GM18498 (cell line): ENCODE measurements around the gene PRKD2.
A peak's percentile ranks its signal among the peaks of the same experiment; 100 is the strongest.

ENCODE experiments used
- ATAC-seq: cut with Tn5 transposase; IDR thresholded peaks from one replicate; pipeline ENCODE4 v1.9.1; 2021; ENCODE audit warnings: mild to moderate bottlenecking, moderate library complexity; ENCODE audit not compliant: unreplicated experiment

PRKD2 gene

GRCh38 chr19:46725036-46725820, 8.3 kb upstream of the PRKD2 start:
- no peak for ATAC-seq

- no peak for ATAC-seq
Observed at GRCh38 chr19:46724468-46724867, 7.6 kb upstream of the PRKD2 start.

GRCh38 chr19:46723471-46723870, 6.6 kb upstream of the PRKD2 start:
- ATAC-seq: no peak

GRCh38 chr19:46723023-46723461, 6.1 kb upstream of the PRKD2 start:
- ATAC-seq: no peak

DNA sequence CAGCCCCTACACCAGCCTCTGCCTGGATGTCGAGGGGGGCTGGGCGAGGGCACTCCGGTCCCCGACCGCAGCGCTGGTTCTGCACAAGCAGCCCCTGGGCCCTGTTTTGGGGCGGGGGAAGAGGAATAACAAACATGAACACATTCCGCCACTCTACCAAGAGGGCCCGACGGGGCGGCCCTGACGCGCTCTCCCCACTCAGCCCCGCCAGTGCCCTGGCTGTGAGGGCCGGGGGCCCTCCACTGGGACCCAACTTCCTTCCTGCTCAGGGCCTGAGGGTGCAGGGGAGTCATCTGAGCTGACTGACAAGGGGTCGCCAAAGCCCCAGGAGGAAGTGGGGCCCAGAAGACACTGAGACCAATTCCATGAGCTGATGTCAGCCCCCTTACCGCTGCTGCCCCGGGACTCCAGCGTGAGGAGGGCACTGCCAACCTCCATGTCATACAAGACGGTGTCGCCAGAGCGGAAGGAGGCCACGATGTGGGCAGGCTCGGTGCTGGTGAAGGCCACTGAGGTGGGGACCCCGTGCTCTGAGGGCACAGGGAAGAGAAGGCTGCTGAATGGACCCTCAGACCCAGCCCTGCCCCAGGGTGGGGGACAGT, 5.6 kb upstream of the PRKD2 start:
- no peak for ATAC-seq

GRCh38 chr19:46722004-46722380, 5.1 kb upstream of the PRKD2 start:
- no peak for ATAC-seq

GRCh38 chr19:46721269-46722003, 4.5 kb upstream of the PRKD2 start:
- ATAC-seq: no peak

DNA sequence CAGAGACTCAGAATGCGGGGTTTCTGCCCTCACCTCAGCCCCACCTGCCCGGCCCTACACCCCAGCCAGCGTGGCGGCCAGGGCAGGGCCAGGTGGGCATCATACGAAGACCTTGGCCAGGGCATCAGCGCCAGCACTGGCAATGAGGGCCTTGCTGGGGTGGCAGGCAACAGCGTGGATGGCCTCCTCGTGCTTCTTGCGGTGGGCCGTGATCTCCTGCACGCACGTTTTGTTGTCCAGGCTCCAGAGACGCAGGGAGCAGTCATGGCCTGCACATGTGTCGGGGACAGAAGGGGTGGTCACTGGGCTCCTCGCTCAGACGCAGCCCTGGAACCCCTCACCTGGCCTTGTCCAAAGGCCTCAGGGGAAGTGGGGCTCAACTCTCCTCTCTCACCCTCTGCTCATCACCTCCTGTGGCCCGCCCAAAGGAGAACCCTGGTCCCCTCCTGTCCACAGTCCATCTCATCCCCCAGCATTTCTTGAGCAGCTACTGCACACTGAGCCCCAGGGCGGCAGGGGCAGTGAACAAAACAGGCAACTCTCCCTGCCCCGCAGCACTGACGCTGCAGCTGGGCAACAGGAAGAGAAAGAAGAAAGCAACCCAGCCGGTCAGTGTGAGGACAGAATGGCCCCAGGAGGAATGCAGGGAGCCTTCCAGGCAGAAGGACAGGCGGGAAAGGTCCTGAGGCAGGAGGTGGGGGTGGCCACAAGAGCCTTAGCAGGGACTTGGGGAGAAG, 3.8 kb upstream of the PRKD2 start:
- no peak for ATAC-seq

- no peak for ATAC-seq
Observed at GRCh38 chr19:46719629-46720502, 3.0 kb upstream of the PRKD2 start.

GRCh38 chr19:46718934-46719622, 2.2 kb upstream of the PRKD2 start:
- peak; percentile 38 for ATAC-seq

DNA sequence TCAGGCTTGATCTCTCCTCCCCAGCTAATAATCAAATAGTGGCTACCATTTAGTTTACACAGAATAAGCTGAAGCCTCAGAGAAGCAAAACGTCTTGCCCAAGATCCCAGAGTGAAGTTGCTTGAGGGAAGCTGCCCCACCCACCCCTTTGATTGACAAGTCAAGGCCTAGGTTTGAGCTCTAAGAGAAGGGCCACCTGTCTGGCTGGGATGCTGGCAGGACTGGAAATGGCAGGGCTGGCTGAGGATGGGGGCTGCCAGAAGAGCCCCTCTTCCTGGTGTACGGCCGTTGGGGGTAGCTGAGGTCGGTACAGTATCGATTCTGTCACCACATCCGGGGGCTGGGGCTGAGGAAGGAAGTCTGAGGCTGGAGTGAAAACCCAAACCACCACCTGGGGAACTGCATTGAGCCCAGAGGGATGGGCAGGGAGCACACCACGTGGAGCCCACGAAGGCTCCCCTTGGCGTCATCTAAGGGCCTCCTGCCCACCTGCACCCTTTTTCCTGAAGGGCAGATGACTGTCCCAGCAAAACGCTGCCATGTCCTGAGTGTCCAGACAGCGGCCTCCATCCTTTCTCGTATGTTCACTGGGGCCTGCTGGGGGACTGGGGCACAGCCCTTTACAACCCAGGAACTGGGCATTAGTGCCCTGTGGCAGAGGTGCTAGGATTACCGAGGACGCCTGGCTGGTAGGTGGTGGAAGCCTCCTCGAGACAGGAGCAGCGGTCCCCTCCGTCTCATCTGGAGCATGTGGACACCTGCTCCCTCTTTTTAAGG, 1.4 kb upstream of the PRKD2 start:
- no peak for ATAC-seq

- ATAC-seq: no peak
Observed at GRCh38 chr19:46717716-46718143, 816 bp upstream of the PRKD2 start.

DNA sequence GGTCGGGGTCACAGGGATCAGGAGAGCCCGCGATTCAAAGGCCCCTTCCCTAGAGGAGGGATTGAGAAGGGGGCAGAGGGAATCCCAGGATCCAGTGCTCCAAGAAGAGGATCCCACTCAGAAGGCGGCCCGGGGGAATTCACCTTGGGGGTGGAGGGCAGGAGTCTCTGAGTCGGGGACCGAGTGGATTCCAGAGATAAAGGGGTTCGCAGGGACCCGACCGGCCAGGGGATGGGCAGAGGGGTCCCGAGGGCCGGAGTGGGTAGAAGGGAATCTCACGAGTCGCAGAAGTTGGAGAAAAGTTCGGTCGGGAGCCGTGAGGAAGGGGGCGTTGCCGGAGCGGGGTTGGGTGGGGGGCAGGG, 261 bp downstream of the PRKD2 start:
- no peak for ATAC-seq

GRCh38 chr19:46715975-46716671, 791 bp downstream of the PRKD2 start:
- ATAC-seq: no peak

DNA sequence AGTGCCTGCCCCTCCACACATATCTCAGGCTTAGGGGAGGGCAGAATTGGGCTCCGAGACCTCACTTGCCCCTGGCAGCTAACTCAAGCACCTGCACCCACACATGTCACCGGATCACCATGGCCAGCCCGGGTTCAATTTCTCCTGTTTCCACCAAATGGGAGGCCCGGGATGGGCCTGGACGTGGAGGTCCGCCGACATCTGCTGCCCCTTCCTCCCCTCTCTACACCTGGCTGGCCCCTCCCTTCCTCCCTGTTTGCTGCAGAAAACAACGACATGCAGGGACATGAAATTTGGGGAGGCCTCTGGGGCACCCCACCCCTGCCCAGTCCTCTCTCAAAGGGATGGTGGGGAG, 1.3 kb downstream of the PRKD2 start:
- no peak for ATAC-seq

DNA sequence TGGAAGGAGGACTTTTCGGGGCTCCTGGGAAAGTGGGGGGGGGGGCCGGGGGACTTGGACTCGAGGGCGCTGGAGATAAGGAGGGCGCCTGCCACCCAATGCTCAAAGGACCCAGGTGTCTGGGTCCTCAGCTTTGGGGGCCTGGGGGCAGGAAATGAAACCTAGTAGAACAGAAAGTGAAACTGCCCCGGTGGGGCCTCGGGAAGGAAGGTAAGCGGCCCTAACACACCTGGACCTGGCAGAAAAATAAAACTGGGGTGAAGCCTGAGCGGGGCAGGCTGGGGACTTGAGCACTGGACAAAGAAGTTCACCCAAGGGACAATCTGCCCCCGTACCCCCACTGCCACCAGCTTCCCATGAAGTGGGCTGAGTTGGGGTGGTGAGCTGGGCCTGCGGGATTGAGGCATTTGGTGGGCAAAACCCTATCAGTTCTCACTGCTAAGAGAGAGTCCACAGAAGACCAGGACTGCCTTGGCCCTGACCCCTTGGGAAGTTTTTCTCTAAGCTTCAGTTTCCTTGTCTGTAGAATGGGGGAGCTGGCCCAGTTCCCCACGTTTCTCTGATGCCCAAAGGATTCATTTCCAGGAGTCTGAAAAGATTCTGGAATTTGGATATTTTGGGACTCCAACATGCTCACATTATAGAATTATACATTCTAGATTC, 2.3 kb downstream of the PRKD2 start:
- ATAC-seq: no peak

DNA sequence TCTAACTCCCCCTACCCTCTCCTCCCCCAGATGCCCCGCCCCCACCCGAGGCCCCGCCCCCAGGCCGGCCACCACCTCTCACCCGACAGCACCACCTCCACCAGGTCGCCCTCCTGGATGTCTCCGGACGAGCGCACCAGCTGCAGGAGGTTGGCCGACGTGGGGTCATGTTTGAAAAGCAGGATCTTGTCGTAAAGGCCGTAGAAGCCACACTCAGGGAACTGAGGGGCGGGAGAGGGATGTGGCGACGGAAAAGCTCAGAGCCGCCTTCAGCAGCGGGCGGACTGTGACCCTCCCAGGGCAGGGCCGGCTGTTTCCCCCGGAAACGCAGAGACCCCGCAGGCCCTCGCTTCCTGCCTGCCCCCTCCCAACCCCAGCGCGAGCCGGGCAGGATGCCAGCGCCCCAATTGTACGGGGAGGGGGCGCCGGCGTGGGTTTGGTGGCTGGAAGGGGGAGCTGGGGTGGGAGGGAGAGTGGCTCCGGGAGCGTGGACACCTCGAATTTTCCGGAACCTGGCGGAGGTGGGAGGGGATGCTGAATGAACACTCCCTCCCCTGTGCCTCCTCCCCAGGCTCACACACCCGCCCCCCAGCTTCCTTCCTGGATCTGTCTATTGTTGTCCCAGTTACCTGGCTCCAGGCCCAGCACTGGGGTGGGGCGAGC, 3.0 kb downstream of the PRKD2 start:
- ATAC-seq: no peak
